MG63 (cell line): ENCODE data around the gene ARID4B. TPM values are rescaled to one million over a fixed set of nuclear protein-coding genes. Genes with fewer than 3 reads are reported as not detected.
"Not testable (repeated sequence)": the region's sequence is repeated elsewhere in the genome, so short reads cannot be mapped to it uniquely, and the experiment has no call there.

Source experiments
- DNase-seq: peaks from one replicate; pipeline ENCODE4 v3.0.0-alpha.2; 2020
- H3K27me3 ChIP-seq: fragments of 250-450 bp; sonication (Bioruptor Pico); 2 replicates; pipeline ENCODE4 v1.5.1; 2020; ENCODE audit warnings: mild to moderate bottlenecking, moderate library complexity
- H3K36me3 ChIP-seq: fragments of 250-450 bp; sonication (Bioruptor Pico); 2 replicates; pipeline ENCODE4 v1.5.1; 2020; ENCODE audit warnings: mild to moderate bottlenecking, moderate library complexity
- H3K4me3 ChIP-seq: fragments of 250-450 bp; sonication (Bioruptor Pico); 2 replicates; pipeline ENCODE4 v1.5.1; 2020; ENCODE audit warnings: mild to moderate bottlenecking, moderate library complexity
- H3K9me3 ChIP-seq: fragments of 250-450 bp; sonication (Bioruptor Pico); 2 replicates; pipeline ENCODE4 v1.5.1; 2020; ENCODE audit warnings: mild to moderate bottlenecking, moderate library complexity
- total RNA-seq: library from RNA; depleted of rRNA; stranded (reverse); fragments of >200 nt; shearing (Covaris generic); gene quantifications from 2 replicates; pipeline ENCODE4 v1.2.3, GENCODE V29; 2014; ENCODE audit warnings: low replicate concordance

Gene ARID4B
- total RNA-seq, 1 experiment from 2014 or later = 9.5 TPM

GRCh38 chr1:235268379-235269125 is 59.4 kb downstream of the ARID4B start:
- H3K9me3 ChIP-seq = no peaks in the 10 kb centered on the region
- no peak for DNase-seq
- no peaks in the 10 kb centered on the region for H3K27me3 ChIP-seq
- no peak overlapping the region for H3K4me3 ChIP-seq
- no peaks in the 10 kb centered on the region for H3K36me3 ChIP-seq

- no peaks in the 10 kb centered on the region for H3K9me3 ChIP-seq
- no peak for DNase-seq
- no peaks in the 10 kb centered on the region for H3K27me3 ChIP-seq
Measured at GRCh38 chr1:235266967-235267366, 61.0 kb downstream of the ARID4B start.

GRCh38 chr1:235266325-235266724 is 61.7 kb downstream of the ARID4B start:
- H3K36me3 ChIP-seq = no peaks in the 10 kb centered on the region
- H3K9me3 ChIP-seq = no peaks in the 10 kb centered on the region
- no peaks in the 10 kb centered on the region for H3K27me3 ChIP-seq
- no peak for DNase-seq
- no peak overlapping the region for H3K4me3 ChIP-seq

More at GRCh38 chr1:235266967-235267366, 61.0 kb downstream of the ARID4B start:
- Histone ChIP-seq H3K4me3 (no peak overlapping the region), H3K36me3 (no peaks in the 10 kb centered on the region)

GRCh38 chr1:235265900-235266299 is 62.1 kb downstream of the ARID4B start:
- DNase-seq = no peak
- Histone ChIP-seq H3K4me3 (no peak overlapping the region), H3K9me3 (no peaks in the 10 kb centered on the region), H3K27me3 (no peaks in the 10 kb centered on the region), H3K36me3 (no peaks in the 10 kb centered on the region)

GRCh38 chr1:235264327-235264726 is 63.7 kb downstream of the ARID4B start:
- no peaks in the 10 kb centered on the region for H3K27me3 ChIP-seq
- H3K9me3 ChIP-seq = no peaks in the 10 kb centered on the region
- DNase-seq = no peak
- H3K36me3 ChIP-seq = peaks cover 7% of the 10 kb centered on the region; the same call in 1 of the 2 replicates
- H3K4me3 ChIP-seq = no peak overlapping the region

- H3K27me3 ChIP-seq = no peaks in the 10 kb centered on the region
- H3K36me3 ChIP-seq = peaks cover 10% of the 10 kb centered on the region; the same call in 1 of the 2 replicates
- no peaks in the 10 kb centered on the region for H3K9me3 ChIP-seq
- H3K4me3 ChIP-seq = no peak overlapping the region
- DNase-seq = no peak
Measured at GRCh38 chr1:235262539-235262938, 65.4 kb downstream of the ARID4B start.

GRCh38 chr1:235261243-235261642 is 66.7 kb downstream of the ARID4B start:
- DNase-seq = no peak
- Histone ChIP-seq H3K4me3 (no peak overlapping the region), H3K27me3 (no peaks in the 10 kb centered on the region), H3K9me3 (no peaks in the 10 kb centered on the region), H3K36me3 (peaks cover 13% of the 10 kb centered on the region; the same call in 1 of the 2 replicates)

GRCh38 chr1:235259133-235259778 is 68.7 kb downstream of the ARID4B start:
- peak; percentile 25 for DNase-seq
- H3K27me3 ChIP-seq = no peaks in the 10 kb centered on the region
- no peaks in the 10 kb centered on the region for H3K9me3 ChIP-seq
- peaks cover 13% of the 10 kb centered on the region; the same call in 1 of the 2 replicates for H3K36me3 ChIP-seq
- no peak overlapping the region for H3K4me3 ChIP-seq

GRCh38 chr1:235258068-235258467 is 69.9 kb downstream of the ARID4B start:
- H3K4me3 ChIP-seq, H3K9me3 ChIP-seq, DNase-seq, H3K27me3 ChIP-seq: not testable (repeated sequence)
- H3K36me3 ChIP-seq = peaks cover 13% of the 10 kb centered on the region; the same call in 1 of the 2 replicates

- Histone ChIP-seq H3K27me3 (no peaks in the 10 kb centered on the region), H3K9me3 (no peaks in the 10 kb centered on the region), H3K36me3 (peaks cover 17% of the 10 kb centered on the region), H3K4me3 (no peak overlapping the region)
- no peak for DNase-seq
Measured at GRCh38 chr1:235254721-235255120, 73.3 kb downstream of the ARID4B start.

- Histone ChIP-seq H3K36me3 (peaks cover 10% of the 10 kb centered on the region), H3K27me3 (no peaks in the 10 kb centered on the region), H3K4me3 (no peak overlapping the region), H3K9me3 (no peaks in the 10 kb centered on the region)
- DNase-seq = peak; percentile 65
Measured at GRCh38 chr1:235253219-235253962, 74.6 kb downstream of the ARID4B start.

GRCh38 chr1:235250430-235250829 is 77.5 kb downstream of the ARID4B start:
- peaks cover 12% of the 10 kb centered on the region; the same call in 1 of the 2 replicates for H3K36me3 ChIP-seq
- no peak for DNase-seq
- no peak overlapping the region for H3K4me3 ChIP-seq
- no peaks in the 10 kb centered on the region for H3K9me3 ChIP-seq
- no peaks in the 10 kb centered on the region for H3K27me3 ChIP-seq

GRCh38 chr1:235246022-235246948 is 81.7 kb downstream of the ARID4B start:
- Histone ChIP-seq H3K4me3 (no peak overlapping the region), H3K9me3 (no peaks in the 10 kb centered on the region), H3K36me3 (peaks cover 13% of the 10 kb centered on the region), H3K27me3 (no peaks in the 10 kb centered on the region)
- DNase-seq = peak; percentile 26

- DNase-seq = no peak
- Histone ChIP-seq H3K4me3 (no peak overlapping the region), H3K27me3 (no peaks in the 10 kb centered on the region), H3K36me3 (peaks cover 13% of the 10 kb centered on the region), H3K9me3 (no peaks in the 10 kb centered on the region)
Measured at GRCh38 chr1:235244974-235245592, 82.9 kb downstream of the ARID4B start.

GRCh38 chr1:235240960-235241359 is 87.0 kb downstream of the ARID4B start:
- H3K36me3 ChIP-seq = peaks cover 27% of the 10 kb centered on the region
- H3K4me3 ChIP-seq = no peak overlapping the region
- no peak for DNase-seq
- H3K27me3 ChIP-seq = no peaks in the 10 kb centered on the region
- no peaks in the 10 kb centered on the region for H3K9me3 ChIP-seq

- Histone ChIP-seq H3K36me3 (peaks cover 20% of the 10 kb centered on the region), H3K9me3 (no peaks in the 10 kb centered on the region), H3K4me3 (no peak overlapping the region), H3K27me3 (no peaks in the 10 kb centered on the region)
- no peak for DNase-seq
Measured at GRCh38 chr1:235239851-235240250, 88.1 kb downstream of the ARID4B start.
